GM12892 (cell line): ENCODE data around the gene LRRIQ3.

ENCODE experiments used
- POLR2A ChIP-seq: IDR thresholded peaks from 2 replicates; pipeline ENCODE4 v1.6.1; 2011; ENCODE audit warnings: low read depth, low read length, control low read depth
- TAF1 ChIP-seq: IDR thresholded peaks from 2 replicates; pipeline ENCODE4 v1.6.1; 2011; ENCODE audit warnings: low read depth, mild to moderate bottlenecking, control low read depth, low read length, borderline replicate concordance

GRCh38 chr1:74160046-74160445, 37.9 kb downstream of the LRRIQ3 start:
- no peak for TF ChIP-seq POLR2A
- TF ChIP-seq TAF1, result no peak
